K562 (cell line): ENCODE data around the gene FLOT2. TPM values are rescaled to one million over a fixed set of nuclear protein-coding genes. Genes with fewer than 3 reads are reported as not detected.

Experiments
- ATF6 ChIP-seq: sonication (generic); formaldehyde crosslinking; IDR thresholded peaks from 2 replicates; pipeline ENCODE4 v1.4.0; 2020; ENCODE audit warnings: mild to moderate bottlenecking, missing genetic modification reagents
- BRD4 ChIP-seq: fragments of 200-600 bp; sonication (generic); IDR thresholded peaks from 2 replicates; pipeline ENCODE4 v1.6.1; 2017; ENCODE audit warnings: inconsistent platforms
- DMBX1 ChIP-seq: fragments of 250-450 bp; sonication (Bioruptor Pico); IDR thresholded peaks from 2 replicates; pipeline ENCODE4 v1.8.0; 2022; ENCODE audit warnings: inconsistent platforms, mild to moderate bottlenecking, moderate library complexity, borderline replicate concordance
- E2F8 ChIP-seq: fragments of 450-650 bp; IDR thresholded peaks from 2 replicates; pipeline ENCODE4 v1.7.1; 2018; ENCODE audit warnings: mild to moderate bottlenecking, low read depth; ENCODE audit not compliant: partially characterized antibody
- HNRNPL ChIP-seq: fragments of 200-400 bp; formaldehyde crosslinking; IDR thresholded peaks from 2 replicates; pipeline ENCODE4 v1.6.1; 2017; ENCODE audit warnings: low read depth, mild to moderate bottlenecking, low read length
- POLR2A ChIP-seq: fragments of 450-650 bp; conservative IDR thresholded peaks from 2 replicates; pipeline ENCODE4 v1.6.1; 2016
- RNF2 ChIP-seq: sonication (generic); IDR thresholded peaks from 2 replicates; pipeline ENCODE4 v1.6.1; 2016
- SFPQ ChIP-seq: fragments of 200-400 bp; formaldehyde crosslinking; IDR thresholded peaks from 2 replicates; pipeline ENCODE4 v1.6.1; 2017; ENCODE audit warnings: mild to moderate bottlenecking, low read depth, low read length, moderate library complexity
- SMARCE1 ChIP-seq: fragments of 450-650 bp; IDR thresholded peaks from 2 replicates; pipeline ENCODE4 v1.7.1; 2016; ENCODE audit warnings: mild to moderate bottlenecking
- SREBF1 ChIP-seq: fragments of 150-350 bp; IDR thresholded peaks from 2 replicates; pipeline ENCODE4 v1.6.1; 2014; ENCODE audit warnings: antibody characterized with exemption, low read depth, low read length, borderline replicate concordance
- UBTF ChIP-seq, 2 experiments: IDR thresholded peaks; 2 replicates each; pipeline ENCODE4 v1.6.1; 2012; ENCODE audit warnings: improper control_type of control experiment in 2 of 2, low read depth in 2 of 2, low read length in 2 of 2, borderline replicate concordance in 1 of 2
- ZBTB5 ChIP-seq: fragments of 450-650 bp; IDR thresholded peaks from 2 replicates; pipeline ENCODE4 v1.6.1; 2017; ENCODE audit warnings: antibody characterized with exemption
- ZNF165 ChIP-seq: fragments of 250-450 bp; sonication (Bioruptor Pico); IDR thresholded peaks from 2 replicates; pipeline ENCODE4 v1.4.0; 2020; ENCODE audit warnings: borderline replicate concordance
- ZNF316 ChIP-seq: fragments of 450-650 bp; IDR thresholded peaks from 2 replicates; pipeline ENCODE4 v1.6.1; 2016
- polyA plus RNA-seq, 8 experiments: library from polyadenylated mRNA; depleted of rRNA in 4 of 8; stranded (reverse) in 5 of 8; unstranded in 3 of 8; fragments of >200 nt; fragmentation: Nextera tagmentation in 2 of 8; fragmentation: Illumina TruSeq in 1 of 8; extraction: Ambion mirVana in 2 of 8; extraction: Trizol in 1 of 8; gene quantifications; 2 replicates each; pipeline versions ENCODE4 v1.2.1 to v1.2.3, GENCODE V29; 2011 to 2014; ENCODE audit warnings: inconsistent platforms in 1 of 8, missing spikeins in 1 of 8
- total RNA-seq, 7 experiments: library from RNA; depleted of rRNA in 6 of 7; stranded (reverse); fragments of >200 nt in 6 of 7; fragmentation: Illumina TruSeq in 2 of 7; extraction: Trizol in 2 of 7; gene quantifications; 2 replicates each; pipeline versions ENCODE4 v1.2.1 to v1.2.3, GENCODE V29; 2011 to 2021; ENCODE audit warnings: low replicate concordance in 1 of 7

Gene FLOT2
- total and polyA plus RNA-seq, 9 of the 15 experiments (the other 6 are each of a cell fraction or from before 2014, with no cell fraction given): 17.5 to 138 (median 41.7) TPM

- TF ChIP-seq SFPQ (no peak), SMARCE1 (no peak; the same call in 1 of the 2 replicates), ZBTB5 (no peak), DMBX1 (no peak), BRD4 (peak; percentile 78; the same call in 1 of the 2 replicates), ZNF316 (no peak), HNRNPL (no peak), SREBF1 (0 out of 2 replicates have a peak, but pooled peaks have one; percentile 4), ATF6 (CRISPR knock-in tag) (0 out of 2 replicates have a peak, but pooled peaks have one; percentile 10), E2F8 (no peak), ZNF165 (CRISPR knock-in tag) (no peak), RNF2 (0 out of 2 replicates have a peak, but pooled peaks have one; percentile 33), POLR2A (0 out of 2 replicates have a peak, but pooled peaks have one; percentile 52), UBTF (IDR thresholded peaks at IDR 0.05; ENCODE audit: borderline replicate concordance in 1 of 2, low read depth in 2 of 2, low read length in 2 of 2) (peak; percentile 15 to 44; a peak in 2 of 4 replicates)
Observed at GRCh38 chr17:28901866-28902818, 4.6 kb upstream of the FLOT2 start (continued).
